Skeletal muscle tissue (tissue), 4 donors: ENCODE measurements around the gene MAP4K2. TPM values are rescaled to one million over a fixed set of nuclear protein-coding genes. Genes with fewer than 3 reads are reported as not detected.
A peak's percentile ranks its signal among the peaks of the same experiment; 100 is the strongest.
"Not testable (repeated sequence)": the region's sequence is repeated elsewhere in the genome, so short reads cannot be mapped to it uniquely, and the experiment has no call there.

Source experiments
- H3K27ac ChIP-seq: one replicate; pipeline ENCODE4 v1.7.0; 2013; ENCODE audit warnings: mild to moderate bottlenecking, low read depth, low read length, inconsistent platforms
- H3K27me3 ChIP-seq, 3 donors: one replicate each; pipeline ENCODE4 v1.7.0; 2013; ENCODE audit warnings: low read length in 3 of 3; ENCODE audit not compliant: control insufficient read depth in 3 of 3, insufficient read depth in 3 of 3
- H3K36me3 ChIP-seq, 3 donors: one replicate each; pipeline ENCODE4 v1.7.0; 2013; ENCODE audit warnings: low read length in 3 of 3; ENCODE audit not compliant: control insufficient read depth in 3 of 3, insufficient read depth in 3 of 3
- H3K4me1 ChIP-seq, 3 donors: one replicate each; pipeline ENCODE4 v1.7.0; 2013; ENCODE audit warnings: low read length in 3 of 3, mild to moderate bottlenecking in 3 of 3; ENCODE audit not compliant: control insufficient read depth in 3 of 3, insufficient read depth in 3 of 3
- H3K4me3 ChIP-seq, 3 donors: one replicate each; pipeline ENCODE4 v1.7.0; 2013; ENCODE audit warnings: low read length in 3 of 3
- H3K9ac ChIP-seq, 3 donors: one replicate each; pipeline ENCODE4 v1.7.0; 2013; ENCODE audit warnings: low read length in 3 of 3, mild to moderate bottlenecking in 3 of 3, moderate library complexity in 2 of 3, low read depth in 1 of 3
- H3K9me3 ChIP-seq, 3 donors: one replicate each; pipeline ENCODE4 v1.7.0; 2013; ENCODE audit warnings: low read length in 3 of 3; ENCODE audit not compliant: control insufficient read depth in 3 of 3
- total RNA-seq: library from RNA; depleted of rRNA; stranded (reverse); fragments of >200 nt; gene quantifications from one replicate; pipeline ENCODE4 v1.2.3, GENCODE V29; 2014
- donor health status: Osteomylitis.

MAP4K2 gene
- total RNA-seq, result 2.6 TPM

DNA sequence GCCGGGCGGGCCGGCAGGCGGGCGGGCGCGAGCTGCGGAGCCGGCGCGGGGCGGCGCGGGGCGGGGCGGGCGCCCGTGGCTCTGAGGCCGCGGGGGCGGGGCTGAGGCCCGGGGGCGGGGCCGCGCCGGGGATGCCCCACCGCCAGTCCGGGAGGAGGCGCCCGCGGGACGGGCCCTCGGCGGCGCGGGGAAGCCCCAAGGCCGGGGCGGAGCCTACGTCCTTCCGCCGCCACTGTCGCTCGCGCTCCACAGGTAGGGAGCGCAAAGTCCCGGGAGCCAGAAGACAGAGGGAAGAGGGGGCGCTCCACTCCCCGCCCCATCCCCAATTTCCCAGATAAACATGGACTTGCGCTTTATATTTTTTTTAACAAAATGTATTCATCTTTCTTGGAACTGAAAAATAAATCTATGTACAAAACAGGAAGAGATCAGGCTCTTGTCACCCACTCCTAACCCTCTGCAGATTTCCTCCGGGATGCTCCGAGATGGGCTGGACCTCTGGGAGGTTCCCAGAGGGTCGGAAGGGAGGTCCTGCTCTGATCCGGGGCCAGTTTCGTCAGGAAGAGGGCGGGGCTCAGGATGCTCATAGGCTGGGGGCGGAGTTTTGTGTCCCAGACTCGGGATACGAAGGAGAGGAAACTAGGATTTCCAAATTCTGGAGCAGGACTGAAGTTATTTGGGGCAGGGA lies at the start of gene MAP4K2:
MAP4K2 (minus strand) TSS at position 57 of the 688 bp plus-strand sequence. CDS start 65 bp downstream, outside the sequence.
- Histone ChIP-seq H3K4me3 (peak within 1 kb of the TSS; percentile 69 to 79 (median 73)), H3K27me3 (no peaks in the 10 kb centered on the region), H3K4me1 (peaks cover 11 to 21% (median 18%) of the 10 kb centered on the region in 3 donors), H3K9me3 (no peaks in the 10 kb centered on the region), H3K36me3 (peaks cover 30 to 35% (median 34%) of the 10 kb centered on the region in 3 donors), H3K27ac (peak within 1 kb of the TSS; percentile 60), H3K9ac (peak within 1 kb of the TSS; percentile 68 to 79 (median 70))

DNA sequence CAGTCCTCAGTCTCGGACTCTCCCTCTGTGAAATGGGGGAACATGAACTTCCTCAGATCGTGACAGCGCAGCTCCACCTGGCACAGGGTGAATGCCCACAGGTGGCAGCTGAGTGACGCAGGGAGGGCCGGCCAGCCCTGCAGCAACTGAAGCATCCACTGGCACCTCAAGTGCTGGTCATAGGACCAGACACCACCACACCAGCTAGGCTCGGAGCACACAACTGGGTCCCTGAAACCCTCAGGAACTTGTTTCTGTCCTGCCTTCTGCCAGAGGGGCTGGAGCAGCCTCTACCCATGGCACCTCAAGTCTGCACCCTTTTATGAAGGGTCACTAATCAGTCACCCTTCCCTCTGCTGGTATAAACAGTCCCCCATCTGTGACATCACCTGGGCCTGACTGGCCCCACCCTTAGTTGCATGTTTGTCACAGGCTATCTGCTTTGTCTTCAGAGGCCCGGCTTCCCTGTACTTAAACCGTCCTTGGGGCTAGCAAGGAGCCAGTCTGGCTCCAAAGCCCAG lies 48.9 kb upstream of the MAP4K2 start:
- H3K9me3 ChIP-seq, result no peaks in the 10 kb centered on the region
- no peak overlapping the region for H3K4me3 ChIP-seq
- H3K27me3 ChIP-seq, result no peaks in the 10 kb centered on the region
- peaks cover 3 to 8% (median 3%) of the 10 kb centered on the region in 3 donors for H3K36me3 ChIP-seq
- H3K9ac ChIP-seq, result peak overlapping the region in 1 of 3 donors; percentile 40
- H3K27ac ChIP-seq, result no peak overlapping the region
- H3K4me1 ChIP-seq, result peaks cover 57 to 88% (median 87%) of the 10 kb centered on the region in 3 donors

DNA sequence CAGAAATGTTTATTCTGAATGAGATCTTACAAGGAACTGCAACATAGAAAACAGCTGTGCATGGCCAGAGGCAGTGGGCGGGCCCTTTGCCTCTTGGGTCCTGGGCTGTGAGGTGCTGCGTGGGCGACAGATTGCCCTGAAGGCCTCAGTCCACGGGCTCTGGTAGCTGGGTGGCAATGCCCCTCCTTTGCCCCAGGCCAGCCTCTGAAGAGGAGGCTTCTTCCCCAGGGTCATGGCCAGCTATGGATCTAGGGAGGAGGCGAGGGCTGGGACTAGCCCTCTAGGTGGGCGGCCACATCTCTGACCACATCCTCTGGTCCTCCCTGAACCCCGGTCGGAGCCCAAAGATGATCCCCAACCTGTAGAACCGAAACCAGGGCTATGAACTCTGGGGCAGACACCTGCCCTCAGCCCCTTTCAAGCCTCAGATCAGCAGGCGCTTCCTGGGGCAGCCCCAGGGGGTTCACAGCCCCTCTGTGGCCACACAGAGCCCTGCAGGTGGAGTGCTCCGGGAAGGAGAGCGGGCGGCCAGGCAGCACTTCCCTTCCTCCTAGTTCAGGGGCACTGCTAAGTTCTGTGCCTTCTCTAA lies 48.1 kb upstream of the MAP4K2 start:
- no peak overlapping the region for H3K4me3 ChIP-seq
- peaks cover 49 to 80% (median 79%) of the 10 kb centered on the region in 3 donors for H3K4me1 ChIP-seq
- H3K27ac ChIP-seq, result peak overlapping the region; percentile 19
- H3K9me3 ChIP-seq, result no peaks in the 10 kb centered on the region
- H3K27me3 ChIP-seq, result no peaks in the 10 kb centered on the region
- H3K9ac ChIP-seq, result peak overlapping the region in 1 of 3 donors; percentile 40
- peaks cover 3 to 6% (median 3%) of the 10 kb centered on the region in 3 donors for H3K36me3 ChIP-seq

DNA sequence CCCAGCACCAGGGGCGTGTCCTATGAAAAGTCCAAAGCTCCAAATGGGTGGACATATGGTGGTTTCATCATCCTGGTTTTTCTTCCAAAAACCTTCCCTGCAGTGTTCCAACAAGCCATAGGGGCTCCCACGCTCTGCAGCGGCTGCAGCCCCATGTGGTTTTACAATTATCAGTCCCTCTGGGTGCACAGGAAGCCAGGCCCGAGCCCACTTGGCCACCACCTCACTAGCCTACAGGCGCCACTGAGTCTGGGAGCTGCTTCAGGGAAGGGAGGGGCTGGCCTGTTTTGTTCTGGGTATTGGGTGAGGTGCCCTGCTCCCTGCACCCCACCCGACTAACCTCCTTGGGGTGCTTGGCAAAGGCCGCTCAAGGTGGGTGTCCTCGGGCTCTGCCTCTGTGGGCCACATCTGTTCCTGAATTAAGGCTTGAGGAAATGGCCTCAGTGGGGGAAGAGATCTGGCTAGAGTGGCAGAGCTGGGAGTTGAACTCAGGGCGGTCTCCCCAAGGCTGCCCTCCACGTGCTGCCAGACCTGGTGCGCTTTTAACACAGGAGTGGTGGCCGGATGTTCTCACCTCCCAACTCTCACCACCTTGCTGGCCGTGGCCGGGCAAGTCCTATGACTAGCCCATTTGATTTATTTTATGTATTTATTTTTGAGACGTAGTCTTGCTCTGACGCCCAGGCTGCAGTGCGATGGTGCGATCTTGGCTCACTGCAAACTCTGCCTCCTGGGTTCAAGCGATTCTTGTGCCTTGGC lies 46.8 kb upstream of the MAP4K2 start:
- H3K9me3 ChIP-seq, result no peaks in the 10 kb centered on the region
- peaks cover 36 to 67% (median 66%) of the 10 kb centered on the region in 3 donors for H3K4me1 ChIP-seq
- H3K27ac ChIP-seq, result peak overlapping the region; percentile 54
- peak overlapping the region in 1 of 3 donors; percentile 45 for H3K9ac ChIP-seq
- no peaks in the 10 kb centered on the region for H3K27me3 ChIP-seq
- H3K36me3 ChIP-seq, result peaks cover 2 to 6% (median 3%) of the 10 kb centered on the region in 3 donors
- no peak overlapping the region for H3K4me3 ChIP-seq

DNA sequence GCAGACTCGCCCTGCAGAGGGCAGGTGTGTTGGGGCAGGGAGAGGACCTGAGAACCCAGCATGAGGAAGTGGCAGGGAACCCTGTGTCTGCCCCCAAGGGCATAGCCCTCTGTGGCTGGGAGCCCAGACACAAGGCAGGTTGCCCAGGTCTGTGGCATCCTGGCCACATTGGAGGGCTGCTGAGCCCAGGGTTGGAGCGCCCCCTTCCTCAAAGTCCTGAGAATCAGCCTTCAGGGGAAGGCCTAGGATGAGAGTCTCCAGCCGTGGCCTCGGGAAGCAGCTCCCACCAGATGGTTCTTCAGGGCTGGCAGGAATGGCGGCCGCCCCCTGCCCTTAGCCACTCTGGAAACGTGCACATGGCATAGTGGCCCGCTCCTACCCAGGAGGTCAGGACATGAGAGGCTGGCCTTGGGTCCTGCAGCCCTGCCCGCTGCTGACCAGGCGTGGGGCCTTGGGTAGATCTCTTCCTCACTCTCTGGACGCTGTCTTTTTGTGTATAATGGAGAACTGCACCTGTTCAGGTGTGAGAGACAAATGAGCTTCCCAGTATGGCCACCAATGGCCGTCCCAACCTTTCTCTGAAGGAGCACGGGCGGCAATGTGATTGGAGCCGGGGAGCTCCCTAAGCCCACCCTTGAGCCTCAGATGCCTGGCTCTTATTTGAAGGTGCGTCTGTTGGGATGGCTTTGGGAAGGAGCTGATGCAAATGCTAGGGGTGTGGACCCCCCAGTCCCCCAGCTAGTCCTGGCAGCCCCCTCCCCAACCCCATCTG lies 46.0 kb upstream of the MAP4K2 start:
- Histone ChIP-seq H3K36me3 (peaks cover 0 to 3% (median 2%) of the 10 kb centered on the region in 3 donors), H3K4me3 (no peak overlapping the region), H3K4me1 (peaks cover 29 to 61% (median 58%) of the 10 kb centered on the region in 3 donors), H3K27me3 (peaks cover 0 to under 1% (median 0%) of the 10 kb centered on the region in 3 donors), H3K9me3 (no peaks in the 10 kb centered on the region), H3K27ac (no peak overlapping the region), H3K9ac (peak overlapping the region in 1 of 3 donors; percentile 50)

DNA sequence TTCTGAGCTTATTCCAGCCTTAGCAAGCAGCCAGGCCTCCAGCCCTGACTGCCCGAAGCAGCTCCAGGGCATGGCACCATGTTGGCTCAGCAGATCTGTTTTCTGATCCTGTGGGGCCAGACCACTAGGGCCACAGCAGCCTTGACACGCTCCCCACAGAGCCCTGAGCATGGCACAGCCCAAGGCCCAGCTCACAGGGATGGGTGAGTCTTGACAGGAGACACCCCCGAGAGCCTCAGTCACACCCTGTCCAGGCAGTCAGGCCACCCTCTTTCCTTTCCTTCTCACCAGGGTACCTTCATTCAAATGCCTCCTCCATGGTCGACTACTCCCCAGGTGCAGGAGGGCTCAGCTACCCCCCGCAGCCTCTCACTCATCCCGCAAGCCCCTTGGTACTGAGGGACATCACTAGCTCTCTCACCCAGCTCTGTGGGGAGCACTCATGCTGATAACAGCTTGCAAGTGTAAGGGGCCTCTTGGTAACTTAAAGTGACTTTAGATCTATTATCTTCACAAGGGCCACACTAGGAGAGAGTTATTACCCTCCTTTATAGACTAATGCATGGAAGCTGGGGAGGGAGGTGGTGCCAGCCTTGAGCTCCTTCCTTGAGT lies 45.3 kb upstream of the MAP4K2 start:
- Histone ChIP-seq H3K4me3 (no peak overlapping the region), H3K9me3 (no peaks in the 10 kb centered on the region), H3K36me3 (peaks cover 0 to 3% (median 0%) of the 10 kb centered on the region in 3 donors), H3K27ac (no peak overlapping the region), H3K9ac (peak overlapping the region in 1 of 3 donors; percentile 50), H3K27me3 (peaks cover 0 to 3% (median 0%) of the 10 kb centered on the region in 3 donors), H3K4me1 (peaks cover 28 to 57% (median 51%) of the 10 kb centered on the region in 3 donors)

DNA sequence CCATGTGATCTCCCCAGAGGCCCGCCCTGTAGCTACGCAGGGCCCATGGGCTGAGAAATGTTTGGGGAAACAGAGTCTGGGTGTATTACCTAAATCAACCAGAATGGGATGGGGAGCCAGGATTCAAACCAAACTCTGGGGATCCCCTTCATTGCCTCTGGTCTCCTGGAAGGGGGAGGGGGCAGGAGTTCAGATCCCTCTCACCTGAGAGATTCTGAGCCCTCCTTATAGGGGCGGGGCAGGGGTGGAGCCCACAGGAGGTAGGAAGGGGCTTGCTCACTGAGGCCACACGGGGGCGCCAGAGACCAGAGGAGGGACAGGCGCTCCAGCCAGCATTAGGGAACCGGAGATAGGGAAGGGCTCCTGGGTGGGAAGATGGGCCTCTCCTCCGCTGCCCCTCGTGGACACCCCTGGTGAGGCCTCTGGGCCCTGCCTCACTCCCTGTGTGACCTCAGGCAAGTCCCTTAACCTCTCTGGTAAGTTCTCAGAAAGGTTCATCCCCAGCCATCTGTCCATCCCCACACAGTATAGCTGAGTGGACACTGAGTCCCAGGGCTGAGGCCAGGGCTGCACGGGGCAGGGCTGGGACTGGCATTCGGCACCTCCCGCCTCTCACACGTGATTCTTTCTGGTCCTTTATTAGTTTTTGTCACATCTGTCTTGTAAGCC lies 44.1 kb upstream of the MAP4K2 start:
- Histone ChIP-seq H3K4me3 (no peak overlapping the region), H3K36me3 (peaks cover 0 to 3% (median 0%) of the 10 kb centered on the region in 3 donors), H3K9me3 (no peaks in the 10 kb centered on the region), H3K27ac (no peak overlapping the region), H3K27me3 (peaks cover 0 to 3% (median 0%) of the 10 kb centered on the region in 3 donors), H3K4me1 (peaks cover 20 to 45% (median 39%) of the 10 kb centered on the region in 3 donors), H3K9ac (peak overlapping the region in 2 of 3 donors; percentile 29 to 50)

DNA sequence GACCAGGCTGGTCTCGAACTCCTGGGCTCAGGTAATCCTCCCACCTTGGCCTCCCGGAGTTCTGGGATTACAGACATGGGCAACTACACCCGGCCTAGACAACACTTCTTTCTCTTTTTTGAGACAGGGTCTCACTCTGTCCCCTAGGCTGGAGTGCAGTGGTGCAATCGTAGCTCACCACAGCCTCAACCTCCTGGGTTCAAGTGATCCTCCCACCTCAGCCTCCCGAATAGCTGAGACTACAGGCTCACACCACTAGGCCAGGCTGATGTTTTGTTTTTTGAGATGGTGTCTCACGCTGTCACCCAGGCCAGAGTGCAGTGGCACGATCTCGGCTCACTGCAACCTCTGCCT lies 42.7 kb upstream of the MAP4K2 start:
- H3K27ac ChIP-seq, H3K9me3 ChIP-seq, H3K9ac ChIP-seq, H3K4me3 ChIP-seq, H3K36me3 ChIP-seq, H3K27me3 ChIP-seq: not testable (repeated sequence)
- peaks cover 20 to 33% (median 27%) of the 10 kb centered on the region in 3 donors for H3K4me1 ChIP-seq
